Measurements from ENCODE around the gene PROSER3. TPM values are rescaled to one million over a fixed set of nuclear protein-coding genes. Genes with fewer than 3 reads are reported as not detected.
A peak's percentile ranks its signal among the peaks of the same experiment; 100 is the strongest.

The PROSER3 gene
- polyA plus RNA-seq, 3 donors = 1.8 to 14.7 (median 2.9) TPM

- H4K20me1 ChIP-seq (ENCODE audit: insufficient read depth, low read length) = peaks cover 51% of the 10 kb centered on the region
- peaks cover 43 to 59% of the 10 kb centered on the region in 2 donors for H3K36me3 Mint-ChIP-seq
- H3K27ac ChIP-seq (ENCODE audit: low read depth in 1 of 2, low read length in 2 of 2) = peak overlapping the region; percentile 45 to 89
- 96% methylated on average over 19 of the region's 29 CpGs for WGBS (ENCODE audit: insufficient coverage)
- H3K9me3 ChIP-seq (replicated peaks in 1 of 2; ENCODE audit: control insufficient read depth in 1 of 2, insufficient read depth in 1 of 2, low read length in 2 of 2) = no peaks in the 10 kb centered on the region
- peak overlapping the region; percentile 51 for H3K9ac ChIP-seq (ENCODE audit: insufficient read depth, low read length, poor library complexity, severe bottlenecking)
- intact Hi-C loops (cut with micrococcal nuclease) = loop anchor here (5.0 to 10.0 kb wide), 8 partner anchors 38 to 1595 kb away; partner anchors contain the start of genes ARHGAP33 (in 1 of the 2), CAPNS1 (in 1 of the 2), COX6B1 (in 1 of the 2) and ETV2 (in 1 of the 2)
- no peak overlapping the region for H2AFZ ChIP-seq (ENCODE audit: insufficient read depth, low read depth, low read length, poor library complexity, severe bottlenecking)
- H3K79me2 ChIP-seq (ENCODE audit: insufficient read depth, low read length) = peaks cover 35% of the 10 kb centered on the region
- H3K4me1 Mint-ChIP-seq = peaks cover 38% of the 10 kb centered on the region
- peak overlapping the region in 2 of 3 experiments; percentile 89 to 100 for H3K4me3 ChIP-seq (replicated peaks in 1 of 3; ENCODE audit: low read depth in 2 of 3, low read length in 3 of 3)
- peak overlapping the region; percentile 100 for H3K4me2 ChIP-seq (replicated peaks; ENCODE audit: extremely low read depth, low read length, poor library complexity, severe bottlenecking)
- peaks cover 39 to 51% of the 10 kb centered on the region in 2 donors for H3K36me3 ChIP-seq (replicated peaks in 1 of 2; ENCODE audit: control insufficient read depth in 1 of 2, insufficient read depth in 2 of 2, low read length in 2 of 2)
- H3K9me3 Mint-ChIP-seq = no peaks in the 10 kb centered on the region
- no peak for TF ChIP-seq CTCF (IDR thresholded peaks at IDR 0.05)
- H3K27me3 Mint-ChIP-seq (ENCODE audit: low read depth in 3 of 3) = no peaks in the 10 kb centered on the region
- no peaks in the 10 kb centered on the region for H3K27me3 ChIP-seq (ENCODE audit: control insufficient read depth in 2 of 2, insufficient read depth in 2 of 2, low read length in 2 of 2)
- peak overlapping the region in 3 of 7 donors; percentile 14 to 70 (median 24) for H3K27ac Mint-ChIP-seq
- peaks cover 42 to 52% of the 10 kb centered on the region in 2 donors for H3K4me1 ChIP-seq (ENCODE audit: control insufficient read depth in 1 of 2, insufficient read depth in 2 of 2, low read length in 2 of 2)
- DNase-seq = no peak
- H3K4me3 Mint-ChIP-seq = no peak overlapping the region
These were observed 18.5 kb upstream of the PROSER3 start for GRCh38 chr19:35739275-35740107.

- no peaks in the 10 kb centered on the region for H3K27me3 ChIP-seq (ENCODE audit: control insufficient read depth in 2 of 2, insufficient read depth in 2 of 2, low read length in 2 of 2)
- peak overlapping the region; percentile 100 for H3K4me2 ChIP-seq (replicated peaks; ENCODE audit: extremely low read depth, low read length, poor library complexity, severe bottlenecking)
- intact Hi-C loops (cut with micrococcal nuclease) = loop anchor here (5.0 to 10.0 kb wide), 8 partner anchors 37 to 1595 kb away; partner anchors contain the start of genes ARHGAP33 (in 1 of the 2), CAPNS1 (in 1 of the 2), COX6B1 (in 1 of the 2) and ETV2 (in 1 of the 2)
- peaks cover 44 to 55% of the 10 kb centered on the region in 2 donors for H3K4me1 ChIP-seq (ENCODE audit: control insufficient read depth in 1 of 2, insufficient read depth in 2 of 2, low read length in 2 of 2)
- H3K4me3 ChIP-seq (replicated peaks in 1 of 3; ENCODE audit: low read depth in 2 of 3, low read length in 3 of 3) = peak overlapping the region; percentile 36 to 100 (median 89)
- H3K27ac Mint-ChIP-seq = peak overlapping the region in 3 of 7 donors; percentile 56 to 96 (median 70)
- no peaks in the 10 kb centered on the region for H3K27me3 Mint-ChIP-seq (ENCODE audit: low read depth in 3 of 3)
- H3K79me2 ChIP-seq (ENCODE audit: insufficient read depth, low read length) = peaks cover 36% of the 10 kb centered on the region
- DNase-seq = no peak
- peaks cover 45% of the 10 kb centered on the region for H4K20me1 ChIP-seq (ENCODE audit: insufficient read depth, low read length)
- no peaks in the 10 kb centered on the region for H3K9me3 ChIP-seq (replicated peaks in 1 of 2; ENCODE audit: control insufficient read depth in 1 of 2, insufficient read depth in 1 of 2, low read length in 2 of 2)
- peak overlapping the region; percentile 88 to 95 for H3K4me3 Mint-ChIP-seq
- H3K36me3 Mint-ChIP-seq = peaks cover 37 to 53% of the 10 kb centered on the region in 2 donors
- H3K36me3 ChIP-seq (replicated peaks in 1 of 2; ENCODE audit: control insufficient read depth in 1 of 2, insufficient read depth in 2 of 2, low read length in 2 of 2) = peaks cover 35 to 46% of the 10 kb centered on the region in 2 donors
- no peaks in the 10 kb centered on the region for H3K9me3 Mint-ChIP-seq
- H3K27ac ChIP-seq (ENCODE audit: low read depth in 1 of 2, low read length in 2 of 2) = peak overlapping the region; percentile 45 to 89
- under 1% methylated on average over 13 of the region's 16 CpGs for WGBS (ENCODE audit: insufficient coverage)
- TF ChIP-seq CTCF (IDR thresholded peaks at IDR 0.05) = no peak
- H3K4me1 Mint-ChIP-seq = peaks cover 40% of the 10 kb centered on the region
- H3K9ac ChIP-seq (ENCODE audit: insufficient read depth, low read length, poor library complexity, severe bottlenecking) = peak overlapping the region; percentile 51
- H2AFZ ChIP-seq (ENCODE audit: insufficient read depth, low read depth, low read length, poor library complexity, severe bottlenecking) = peak overlapping the region; percentile 77
These were observed 17.9 kb upstream of the PROSER3 start for GRCh38 chr19:35740108-35740422.

Data from CD14-positive monocyte (primary cell).